WTC11 (cell line): ENCODE measurements around the gene DRGX. TPM values are rescaled to one million over a fixed set of nuclear protein-coding genes. Genes with fewer than 3 reads are reported as not detected.

ENCODE experiments used
- ATAC-seq: fragments of 200-7000 bp; cut with Tn5 transposase; 2 replicates; pipeline ENCODE4 v1.10.0; 2021; ENCODE audit warnings: mild to moderate bottlenecking, moderate library complexity
- CTCF ChIA-PET: fragments of 300-600 bp; sonication (Branson Sonifier 250); formaldehyde crosslinking; loops from one replicate; lab custom pipeline; 2021; ENCODE audit warnings: antibody characterized with exemption; lab: Charles Lee
- POLR2A ChIA-PET: fragments of 350-600 bp; sonication (Branson Sonifier 250); formaldehyde crosslinking; loops from one replicate; lab custom pipeline; 2021; ENCODE audit warnings: antibody characterized with exemption; lab: Charles Lee
- DNase-seq: peaks from one replicate; pipeline ENCODE4 v3.0.0; 2021; ENCODE audit warnings: low spot score
- H3K27ac Mint-ChIP-seq: 2 replicates; pipeline ENCODE4 v1.8.0; 2021; ENCODE audit warnings: mixed read lengths
- H3K27me3 Mint-ChIP-seq: 2 replicates; pipeline ENCODE4 v1.8.0; 2021; ENCODE audit warnings: low read depth, mild to moderate bottlenecking, moderate library complexity, mixed read lengths
- H3K36me3 Mint-ChIP-seq: 2 replicates; pipeline ENCODE4 v1.8.0; 2021; ENCODE audit warnings: mixed read lengths
- H3K4me1 Mint-ChIP-seq: 2 replicates; pipeline ENCODE4 v1.8.0; 2022; ENCODE audit warnings: mixed read lengths
- H3K4me3 Mint-ChIP-seq: 2 replicates; pipeline ENCODE4 v1.8.0; 2021; ENCODE audit warnings: mild to moderate bottlenecking, moderate library complexity, mixed read lengths
- H3K9me3 Mint-ChIP-seq: 2 replicates; pipeline ENCODE4 v1.8.0; 2021; ENCODE audit warnings: mixed read lengths
- AR ChIP-seq: fragments of 250-450 bp; sonication (Bioruptor Pico); IDR thresholded peaks from 2 replicates; pipeline ENCODE4 v1.9.0; 2021; ENCODE audit warnings: mild to moderate bottlenecking
- CDX4 ChIP-seq: fragments of 250-450 bp; sonication (Bioruptor Pico); IDR thresholded peaks from 2 replicates; pipeline ENCODE4 v1.9.0; 2021; ENCODE audit warnings: moderate library complexity, mild to moderate bottlenecking, inconsistent platforms, borderline replicate concordance
- ELF4 ChIP-seq: sonication (generic); formaldehyde crosslinking; IDR thresholded peaks from 2 replicates; pipeline ENCODE4 v1.8.1; 2022; ENCODE audit warnings: low read depth, mild to moderate bottlenecking, moderate library complexity, missing genetic modification reagents
- ESRRA ChIP-seq: sonication (generic); formaldehyde crosslinking; IDR thresholded peaks from 2 replicates; pipeline ENCODE4 v1.8.1; 2022; ENCODE audit warnings: mild to moderate bottlenecking, missing genetic modification reagents, borderline replicate concordance
- FOXK1 ChIP-seq: sonication (generic); formaldehyde crosslinking; IDR thresholded peaks from 2 replicates; pipeline ENCODE4 v1.8.0; 2022; ENCODE audit warnings: mild to moderate bottlenecking, moderate library complexity, missing genetic modification reagents
- HMGA2 ChIP-seq: fragments of 250-450 bp; sonication (Bioruptor Pico); IDR thresholded peaks from 2 replicates; pipeline ENCODE4 v1.4.0; 2021; ENCODE audit warnings: mild to moderate bottlenecking, moderate library complexity
- KAT7 ChIP-seq: sonication (generic); formaldehyde crosslinking; IDR thresholded peaks from 2 replicates; pipeline ENCODE4 v1.8.1; 2023; ENCODE audit warnings: missing genetic modification reagents, mild to moderate bottlenecking, borderline replicate concordance
- MAX ChIP-seq: sonication (generic); formaldehyde crosslinking; IDR thresholded peaks from 2 replicates; pipeline ENCODE4 v1.8.0; 2022; ENCODE audit warnings: mild to moderate bottlenecking, missing genetic modification reagents
- PRRX2 ChIP-seq: fragments of 250-450 bp; sonication (Bioruptor Pico); IDR thresholded peaks from 2 replicates; pipeline ENCODE4 v1.8.0; 2021; ENCODE audit warnings: mild to moderate bottlenecking
- RORB ChIP-seq: fragments of 250-450 bp; sonication (Bioruptor Pico); IDR thresholded peaks from 2 replicates; pipeline ENCODE4 v1.9.0; 2021; ENCODE audit warnings: mild to moderate bottlenecking
- TEAD4 ChIP-seq: sonication (generic); formaldehyde crosslinking; IDR thresholded peaks from 2 replicates; pipeline ENCODE4 v1.8.0; 2022; ENCODE audit warnings: mild to moderate bottlenecking, missing genetic modification reagents
- USF2 ChIP-seq: sonication (generic); formaldehyde crosslinking; IDR thresholded peaks from 2 replicates; pipeline ENCODE4 v1.8.1; 2023; ENCODE audit warnings: mild to moderate bottlenecking, missing genetic modification reagents, moderate library complexity
- ZNF219 ChIP-seq: sonication (generic); formaldehyde crosslinking; IDR thresholded peaks from 2 replicates; pipeline ENCODE4 v1.8.0; 2023; ENCODE audit warnings: missing genetic modification reagents, mild to moderate bottlenecking, borderline replicate concordance
- ZNF512 ChIP-seq: sonication (generic); formaldehyde crosslinking; IDR thresholded peaks from 2 replicates; pipeline ENCODE4 v1.8.1; 2022; ENCODE audit warnings: missing genetic modification reagents, borderline replicate concordance
- ZSCAN18 ChIP-seq: fragments of 250-450 bp; sonication (Bioruptor Pico); IDR thresholded peaks from 2 replicates; pipeline ENCODE4 v2.1.2; 2022; ENCODE audit warnings: mild to moderate bottlenecking, moderate library complexity
- total RNA-seq: library from RNA; stranded (reverse); gene quantifications from 3 replicates; pipeline ENCODE4 v1.2.3, GENCODE V29; 2021
- TF ChIP-seq, protein P1 (sequence below): sonication (generic); formaldehyde crosslinking; IDR thresholded peaks from 2 replicates; pipeline ENCODE4 v1.8.0; 2023; ENCODE audit warnings: missing genetic modification reagents
- TF ChIP-seq, protein P2 (sequence below): sonication (generic); formaldehyde crosslinking; IDR thresholded peaks from 2 replicates; pipeline ENCODE4 v1.8.1; 2022; ENCODE audit warnings: mild to moderate bottlenecking, missing genetic modification reagents, moderate library complexity, borderline replicate concordance
- TF ChIP-seq, protein P3 (sequence below): sonication (generic); formaldehyde crosslinking; IDR thresholded peaks from 2 replicates; pipeline ENCODE4 v1.8.1; 2022; ENCODE audit warnings: low read depth, missing genetic modification reagents, borderline replicate concordance
- TF ChIP-seq, protein P4 (sequence below): sonication (generic); formaldehyde crosslinking; IDR thresholded peaks from 2 replicates; pipeline ENCODE4 v1.8.1; 2023; ENCODE audit warnings: mild to moderate bottlenecking, missing genetic modification reagents
- TF ChIP-seq, protein P5 (sequence below): sonication (generic); formaldehyde crosslinking; IDR thresholded peaks from 2 replicates; pipeline ENCODE4 v1.8.0; 2022; ENCODE audit warnings: missing genetic modification reagents

DRGX gene
- total RNA-seq, 1 experiment from 2014 or later: not detected

- TF ChIP-seq, protein P1, sequence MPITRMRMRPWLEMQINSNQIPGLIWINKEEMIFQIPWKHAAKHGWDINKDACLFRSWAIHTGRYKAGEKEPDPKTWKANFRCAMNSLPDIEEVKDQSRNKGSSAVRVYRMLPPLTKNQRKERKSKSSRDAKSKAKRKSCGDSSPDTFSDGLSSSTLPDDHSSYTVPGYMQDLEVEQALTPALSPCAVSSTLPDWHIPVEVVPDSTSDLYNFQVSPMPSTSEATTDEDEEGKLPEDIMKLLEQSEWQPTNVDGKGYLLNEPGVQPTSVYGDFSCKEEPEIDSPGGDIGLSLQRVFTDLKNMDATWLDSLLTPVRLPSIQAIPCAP (CRISPR knock-in tag): no peak
- no peak for TF ChIP-seq PRRX2 (CRISPR knock-in tag)
- no peak for TF ChIP-seq ZNF219 (CRISPR knock-in tag)
- no peak for TF ChIP-seq ZNF512
- TF ChIP-seq KAT7 (CRISPR knock-in tag): no peak
- no peak for TF ChIP-seq FOXK1
- TF ChIP-seq USF2 (CRISPR knock-in tag): no peak
- no peak for TF ChIP-seq MAX (CRISPR knock-in tag)
- TF ChIP-seq, protein P2, sequence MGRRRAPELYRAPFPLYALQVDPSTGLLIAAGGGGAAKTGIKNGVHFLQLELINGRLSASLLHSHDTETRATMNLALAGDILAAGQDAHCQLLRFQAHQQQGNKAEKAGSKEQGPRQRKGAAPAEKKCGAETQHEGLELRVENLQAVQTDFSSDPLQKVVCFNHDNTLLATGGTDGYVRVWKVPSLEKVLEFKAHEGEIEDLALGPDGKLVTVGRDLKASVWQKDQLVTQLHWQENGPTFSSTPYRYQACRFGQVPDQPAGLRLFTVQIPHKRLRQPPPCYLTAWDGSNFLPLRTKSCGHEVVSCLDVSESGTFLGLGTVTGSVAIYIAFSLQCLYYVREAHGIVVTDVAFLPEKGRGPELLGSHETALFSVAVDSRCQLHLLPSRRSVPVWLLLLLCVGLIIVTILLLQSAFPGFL (CRISPR knock-in tag): no peak
- no peak for TF ChIP-seq HMGA2
- no peak for TF ChIP-seq TEAD4
- TF ChIP-seq ZSCAN18 (CRISPR knock-in tag): no peak
- TF ChIP-seq AR (CRISPR knock-in tag): no peak
- TF ChIP-seq, protein P3, sequence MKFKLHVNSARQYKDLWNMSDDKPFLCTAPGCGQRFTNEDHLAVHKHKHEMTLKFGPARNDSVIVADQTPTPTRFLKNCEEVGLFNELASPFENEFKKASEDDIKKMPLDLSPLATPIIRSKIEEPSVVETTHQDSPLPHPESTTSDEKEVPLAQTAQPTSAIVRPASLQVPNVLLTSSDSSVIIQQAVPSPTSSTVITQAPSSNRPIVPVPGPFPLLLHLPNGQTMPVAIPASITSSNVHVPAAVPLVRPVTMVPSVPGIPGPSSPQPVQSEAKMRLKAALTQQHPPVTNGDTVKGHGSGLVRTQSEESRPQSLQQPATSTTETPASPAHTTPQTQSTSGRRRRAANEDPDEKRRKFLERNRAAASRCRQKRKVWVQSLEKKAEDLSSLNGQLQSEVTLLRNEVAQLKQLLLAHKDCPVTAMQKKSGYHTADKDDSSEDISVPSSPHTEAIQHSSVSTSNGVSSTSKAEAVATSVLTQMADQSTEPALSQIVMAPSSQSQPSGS: no peak
- TF ChIP-seq, all 79 proteins: peak for 0
Observed at GRCh38 chr10:49375611-49376010, 20.3 kb downstream of the DRGX start (continued).

- no peaks in the 10 kb centered on the region for H3K4me1 Mint-ChIP-seq
- no peak overlapping the region for H3K27ac Mint-ChIP-seq
- ATAC-seq (no peak), DNase-seq (no peak)
- H3K9me3 Mint-ChIP-seq: no peaks in the 10 kb centered on the region
- H3K36me3 Mint-ChIP-seq: no peaks in the 10 kb centered on the region
- ChIA-PET CTCF (interaction anchor here (1.5 kb wide), 1 partner anchor 33 kb away, joined by 8 read pairs; no protein-coding TSS in a partner anchor), POLR2A (no interaction called here)
- no peak overlapping the region for H3K4me3 Mint-ChIP-seq
- no peaks in the 10 kb centered on the region; the same call in 1 of the 2 replicates for H3K27me3 Mint-ChIP-seq
- TF ChIP-seq, protein P4, sequence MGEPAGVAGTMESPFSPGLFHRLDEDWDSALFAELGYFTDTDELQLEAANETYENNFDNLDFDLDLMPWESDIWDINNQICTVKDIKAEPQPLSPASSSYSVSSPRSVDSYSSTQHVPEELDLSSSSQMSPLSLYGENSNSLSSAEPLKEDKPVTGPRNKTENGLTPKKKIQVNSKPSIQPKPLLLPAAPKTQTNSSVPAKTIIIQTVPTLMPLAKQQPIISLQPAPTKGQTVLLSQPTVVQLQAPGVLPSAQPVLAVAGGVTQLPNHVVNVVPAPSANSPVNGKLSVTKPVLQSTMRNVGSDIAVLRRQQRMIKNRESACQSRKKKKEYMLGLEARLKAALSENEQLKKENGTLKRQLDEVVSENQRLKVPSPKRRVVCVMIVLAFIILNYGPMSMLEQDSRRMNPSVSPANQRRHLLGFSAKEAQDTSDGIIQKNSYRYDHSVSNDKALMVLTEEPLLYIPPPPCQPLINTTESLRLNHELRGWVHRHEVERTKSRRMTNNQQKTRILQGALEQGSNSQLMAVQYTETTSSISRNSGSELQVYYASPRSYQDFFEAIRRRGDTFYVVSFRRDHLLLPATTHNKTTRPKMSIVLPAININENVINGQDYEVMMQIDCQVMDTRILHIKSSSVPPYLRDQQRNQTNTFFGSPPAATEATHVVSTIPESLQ (CRISPR knock-in tag): no peak
- TF ChIP-seq ELF4 (CRISPR knock-in tag) (no peak), CDX4 (CRISPR knock-in tag) (no peak), RORB (CRISPR knock-in tag) (no peak), ESRRA (CRISPR knock-in tag) (no peak)
- TF ChIP-seq, protein P5, sequence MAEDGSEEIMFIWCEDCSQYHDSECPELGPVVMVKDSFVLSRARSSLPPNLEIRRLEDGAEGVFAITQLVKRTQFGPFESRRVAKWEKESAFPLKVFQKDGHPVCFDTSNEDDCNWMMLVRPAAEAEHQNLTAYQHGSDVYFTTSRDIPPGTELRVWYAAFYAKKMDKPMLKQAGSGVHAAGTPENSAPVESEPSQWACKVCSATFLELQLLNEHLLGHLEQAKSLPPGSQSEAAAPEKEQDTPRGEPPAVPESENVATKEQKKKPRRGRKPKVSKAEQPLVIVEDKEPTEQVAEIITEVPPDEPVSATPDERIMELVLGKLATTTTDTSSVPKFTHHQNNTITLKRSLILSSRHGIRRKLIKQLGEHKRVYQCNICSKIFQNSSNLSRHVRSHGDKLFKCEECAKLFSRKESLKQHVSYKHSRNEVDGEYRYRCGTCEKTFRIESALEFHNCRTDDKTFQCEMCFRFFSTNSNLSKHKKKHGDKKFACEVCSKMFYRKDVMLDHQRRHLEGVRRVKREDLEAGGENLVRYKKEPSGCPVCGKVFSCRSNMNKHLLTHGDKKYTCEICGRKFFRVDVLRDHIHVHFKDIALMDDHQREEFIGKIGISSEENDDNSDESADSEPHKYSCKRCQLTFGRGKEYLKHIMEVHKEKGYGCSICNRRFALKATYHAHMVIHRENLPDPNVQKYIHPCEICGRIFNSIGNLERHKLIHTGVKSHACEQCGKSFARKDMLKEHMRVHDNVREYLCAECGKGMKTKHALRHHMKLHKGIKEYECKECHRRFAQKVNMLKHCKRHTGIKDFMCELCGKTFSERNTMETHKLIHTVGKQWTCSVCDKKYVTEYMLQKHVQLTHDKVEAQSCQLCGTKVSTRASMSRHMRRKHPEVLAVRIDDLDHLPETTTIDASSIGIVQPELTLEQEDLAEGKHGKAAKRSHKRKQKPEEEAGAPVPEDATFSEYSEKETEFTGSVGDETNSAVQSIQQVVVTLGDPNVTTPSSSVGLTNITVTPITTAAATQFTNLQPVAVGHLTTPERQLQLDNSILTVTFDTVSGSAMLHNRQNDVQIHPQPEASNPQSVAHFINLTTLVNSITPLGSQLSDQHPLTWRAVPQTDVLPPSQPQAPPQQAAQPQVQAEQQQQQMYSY (CRISPR knock-in tag): no peak
Observed at GRCh38 chr10:49374740-49375139, 21.1 kb downstream of the DRGX start.
